Stimulated activated CD4-positive, alpha-beta T cell treated with anti-CD3 and anti-CD28 coated beads, Interleukin-12 subunit alpha, Interleukin-12 subunit beta, amount 100 ng/mL, for 24 hours (primary cell): ENCODE measurements around the gene TXNL4B.

Source experiments
- DNase-seq, 2 experiments: peaks; one replicate each; pipeline ENCODE4 v3.0.0-alpha.2; 2020; ENCODE audit warnings: low read depth in 2 of 2

TXNL4B gene

DNA sequence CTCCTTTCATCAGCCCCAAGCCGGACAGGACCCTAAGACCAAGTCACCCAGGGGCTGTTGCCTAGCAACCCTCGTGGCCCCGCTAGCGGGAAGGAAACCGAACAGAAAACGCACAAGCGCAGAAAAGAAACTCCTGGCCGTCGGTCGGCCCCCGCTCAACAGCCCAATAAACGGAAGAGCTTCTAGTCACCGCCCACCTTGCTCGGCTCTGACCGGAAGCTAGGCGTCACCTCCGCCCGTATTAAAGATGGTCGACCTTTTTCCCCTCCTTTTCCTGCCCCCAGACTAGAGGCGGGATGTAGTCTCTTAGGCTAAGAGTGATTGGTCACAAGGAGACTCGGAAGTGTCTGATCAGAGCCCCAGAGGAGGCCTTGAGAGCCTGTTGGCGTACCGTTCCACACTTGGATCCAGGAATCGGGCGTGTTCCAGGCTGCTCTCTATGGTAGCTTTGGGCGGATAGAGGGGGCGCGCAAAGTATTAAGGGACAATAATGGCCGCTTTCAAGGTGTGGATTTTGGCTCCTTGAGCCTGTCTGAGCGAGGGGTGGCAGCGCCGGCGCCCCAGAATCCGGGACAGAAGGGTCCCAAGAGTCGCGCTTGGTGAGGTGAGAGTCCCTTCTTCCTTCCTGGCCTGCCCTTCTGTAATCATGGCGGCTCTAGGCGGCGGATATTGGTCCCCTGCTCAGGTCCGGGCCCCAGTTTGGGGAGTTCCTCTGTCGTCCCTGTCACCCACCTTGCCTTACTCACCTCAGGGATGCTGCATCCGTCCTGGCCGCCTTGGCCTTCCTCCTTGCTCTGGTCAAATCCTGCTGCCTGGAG lies at the start of gene TXNL4B, which contains the start of gene DHX38:
Gene TXNL4B, minus strand, starts transcription at position 173 of the 818 bp plus-strand sequence. CDS start 2,871 bp downstream, outside the sequence.
Gene DHX38, plus strand, starts transcription at position 400 of the 818 bp plus-strand sequence. CDS start 2,311 bp downstream, outside the sequence.
- DNase-seq: peak; percentile 82 to 85

DNA sequence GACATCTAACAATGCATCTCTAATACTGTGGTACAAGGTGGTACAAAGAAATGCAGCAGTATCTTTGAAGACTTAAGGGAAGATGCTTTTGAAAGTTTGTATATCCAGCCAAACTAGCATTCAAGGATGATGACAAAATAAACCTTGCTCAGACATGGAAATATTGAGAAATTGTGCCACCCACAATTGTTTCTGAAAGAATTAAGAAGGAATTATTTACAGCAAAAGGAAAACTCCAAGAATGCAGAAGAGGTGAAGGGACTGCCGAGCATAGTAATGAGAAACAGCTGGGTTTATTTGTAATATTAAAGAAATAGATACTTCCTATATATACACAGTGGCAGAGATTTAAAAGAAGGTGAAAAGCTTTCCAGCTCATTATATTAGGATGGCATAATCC lies 49.1 kb upstream of the TXNL4B start:
- no peak for DNase-seq

- DNase-seq: no peak
Observed at GRCh38 chr16:72139908-72140307, 46.5 kb upstream of the TXNL4B start.

- no peak for DNase-seq
Observed at GRCh38 chr16:72138064-72138572, 44.7 kb upstream of the TXNL4B start.

- no peak for DNase-seq
Observed at GRCh38 chr16:72137380-72138063, 44.1 kb upstream of the TXNL4B start.

DNA sequence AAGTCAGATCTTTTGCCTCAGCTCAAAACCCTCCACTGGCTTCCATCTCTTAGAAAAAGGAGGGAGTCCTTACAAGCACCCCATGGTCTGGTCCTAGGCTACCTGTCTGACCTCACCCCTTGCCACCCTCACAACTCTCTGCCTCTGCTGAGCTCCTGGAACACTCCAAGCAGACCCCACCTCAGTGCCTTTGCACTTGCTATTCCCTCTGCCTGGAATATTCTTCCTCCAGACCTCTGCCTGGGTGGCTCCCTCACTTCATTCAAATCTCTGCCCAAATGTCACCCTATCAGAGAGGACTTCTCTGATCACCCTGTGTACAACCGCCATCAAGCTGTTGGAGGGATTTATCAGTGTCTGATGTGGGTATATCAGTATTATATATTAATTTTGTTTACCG lies 41.1 kb upstream of the TXNL4B start:
- no peak for DNase-seq

- no peak for DNase-seq
Observed at GRCh38 chr16:72132726-72133125, 39.3 kb upstream of the TXNL4B start.

DNA sequence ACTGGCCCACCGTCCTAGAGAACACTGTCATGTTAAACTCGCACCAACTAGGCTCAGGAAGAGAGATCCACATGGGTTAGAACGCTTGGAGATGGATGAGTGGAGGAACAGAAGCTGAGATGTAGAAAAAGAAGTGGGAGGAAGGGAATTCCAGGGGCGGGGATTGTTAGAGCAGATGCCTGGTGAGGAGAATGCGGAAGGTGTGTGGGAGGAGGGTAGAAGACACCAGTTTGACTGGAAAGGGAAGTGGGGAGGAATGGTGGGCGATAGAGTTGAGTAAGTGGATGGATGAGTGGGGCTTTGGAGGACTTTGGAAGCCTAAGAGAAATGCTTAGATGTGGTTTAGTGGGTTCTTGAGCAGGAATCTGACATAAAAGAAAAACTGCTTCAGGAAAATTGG lies 37.6 kb upstream of the TXNL4B start:
- no peak for DNase-seq

DNA sequence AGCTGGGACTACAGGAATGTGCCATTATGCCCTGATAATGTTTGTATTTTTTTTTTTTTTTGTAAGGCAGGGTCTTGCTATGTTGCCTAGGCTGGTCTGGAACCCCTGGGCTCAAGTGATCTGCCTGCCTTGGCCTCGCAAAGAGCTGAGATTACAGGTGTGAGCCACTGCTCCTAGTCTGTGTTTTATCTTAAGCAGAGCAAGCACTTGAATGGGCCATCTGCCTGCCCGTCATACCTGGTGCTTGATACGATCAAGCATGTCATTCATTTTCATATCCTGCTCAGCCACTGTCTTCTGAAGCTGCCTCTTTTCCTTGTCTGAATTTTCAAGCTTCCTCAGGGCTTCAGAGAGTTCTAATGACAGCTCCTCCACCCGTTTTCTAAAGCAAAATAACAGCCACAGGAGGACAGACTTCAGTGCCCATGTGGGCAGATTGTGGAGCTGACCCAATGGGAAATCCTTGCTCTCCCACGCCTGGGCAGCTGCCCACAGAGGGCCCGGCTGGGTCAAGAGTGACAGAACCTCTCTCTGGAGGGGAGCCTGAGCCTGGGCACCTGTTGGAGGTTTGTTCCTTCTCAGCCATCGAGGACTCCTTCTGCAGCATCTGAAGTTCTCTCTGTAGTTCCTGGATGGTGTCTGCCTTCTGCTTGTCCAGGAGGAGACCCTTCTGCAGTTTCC lies 36.7 kb upstream of the TXNL4B start:
- DNase-seq: no peak

- DNase-seq: no peak
Observed at GRCh38 chr16:72128701-72129100, 35.3 kb upstream of the TXNL4B start.

DNA sequence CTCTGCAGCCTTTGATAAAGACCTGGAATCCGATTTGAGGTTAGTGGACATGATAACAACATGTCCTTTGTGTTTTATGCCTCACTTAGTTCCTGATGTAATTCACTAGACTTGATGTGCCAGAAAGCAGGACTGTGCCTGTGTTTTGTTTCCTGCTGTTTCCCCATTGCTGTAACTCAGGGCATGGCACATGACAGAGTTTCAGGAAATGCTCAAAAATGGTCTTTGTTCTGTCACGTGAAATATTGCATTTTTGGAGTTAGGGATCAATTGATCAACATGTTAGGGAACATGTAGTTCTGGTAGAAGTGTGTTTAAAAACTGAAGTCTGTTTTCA lies 33.0 kb upstream of the TXNL4B start:
- no peak for DNase-seq

DNA sequence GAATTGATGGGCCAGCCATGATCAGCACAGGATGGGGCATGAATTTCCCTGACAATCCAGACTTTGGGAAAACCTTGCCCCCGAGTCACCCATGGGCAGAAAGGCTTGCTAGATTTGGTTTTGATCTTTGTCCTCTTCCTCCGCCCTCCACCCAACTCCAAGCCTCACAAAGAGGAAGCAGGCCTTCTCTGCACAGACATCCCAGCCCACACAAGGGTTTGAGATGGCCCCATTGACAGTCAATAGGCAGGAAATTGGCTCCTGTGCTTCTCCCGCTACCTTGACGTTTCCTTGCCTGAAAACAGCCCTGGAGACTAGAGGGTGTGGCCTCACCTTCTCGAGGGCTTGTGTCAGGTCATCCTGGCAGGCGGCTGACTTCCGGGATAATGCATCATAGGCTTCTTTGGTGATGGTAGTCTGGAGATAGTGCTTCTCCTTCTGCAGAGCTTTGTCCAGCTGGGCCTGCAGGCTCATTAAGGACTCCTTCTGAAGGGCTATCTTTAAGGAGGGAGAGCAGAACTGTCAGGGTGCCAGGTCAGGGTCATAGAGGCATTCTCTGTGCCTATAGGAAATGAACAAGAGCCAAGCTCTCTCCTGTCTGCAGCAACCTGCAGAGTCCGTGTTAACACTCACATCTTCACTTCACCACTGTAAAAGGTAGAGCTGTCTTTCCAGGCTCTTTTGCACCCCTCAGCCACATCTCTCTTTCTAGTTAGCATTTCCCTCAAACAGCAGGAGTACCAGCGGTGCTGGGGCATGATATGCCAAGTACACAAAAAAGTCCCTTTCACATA lies 32.4 kb upstream of the TXNL4B start:
- no peak for DNase-seq

DNA sequence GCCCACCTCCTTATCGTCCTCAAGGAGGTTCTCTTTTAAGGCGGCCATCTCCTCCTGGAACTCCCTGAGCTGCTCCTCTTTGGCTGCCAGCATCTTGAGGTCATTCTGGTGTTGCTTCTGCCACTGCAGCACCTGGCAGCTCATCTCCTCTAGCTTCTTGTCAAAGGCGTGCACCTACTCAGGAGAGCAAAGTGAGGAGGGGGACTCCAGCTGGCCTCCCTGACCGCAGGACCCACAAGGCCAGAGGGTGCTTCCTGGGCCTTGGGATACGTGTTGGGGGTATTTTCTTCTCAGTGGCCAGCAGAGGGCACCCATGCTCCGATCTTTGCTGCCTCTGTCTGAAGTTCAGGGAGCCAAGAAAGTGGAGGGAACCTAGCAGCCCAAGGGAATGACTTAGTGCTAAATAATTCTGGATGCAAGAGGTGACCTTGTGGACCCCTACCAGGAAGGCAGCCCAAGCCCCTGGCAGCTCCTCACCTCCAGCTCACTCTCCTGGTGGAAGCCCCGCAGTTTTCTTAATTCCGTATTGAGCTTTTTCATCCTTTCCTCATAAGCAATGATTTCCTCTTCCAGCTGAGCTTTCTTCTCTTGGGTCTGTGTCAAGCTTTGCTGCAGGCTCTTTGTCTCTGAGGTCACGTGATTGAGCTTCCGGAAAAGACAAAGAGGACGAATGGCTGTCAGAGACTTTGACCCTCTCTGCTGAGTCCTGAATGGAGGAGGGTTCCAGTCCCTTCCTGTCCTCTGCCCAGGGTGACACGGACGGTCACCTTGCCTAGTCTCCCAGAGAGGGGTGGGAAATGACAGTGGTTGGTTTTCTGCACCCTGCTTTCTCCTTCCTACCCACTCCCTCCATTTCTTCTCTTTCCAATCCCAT lies 31.6 kb upstream of the TXNL4B start:
- DNase-seq: peak; percentile 27 to 52

- DNase-seq: no peak
Observed at GRCh38 chr16:72124148-72124547, 30.7 kb upstream of the TXNL4B start.

GRCh38 chr16:72123426-72123825 lies 30.0 kb upstream of the TXNL4B start:
- no peak for DNase-seq

DNA sequence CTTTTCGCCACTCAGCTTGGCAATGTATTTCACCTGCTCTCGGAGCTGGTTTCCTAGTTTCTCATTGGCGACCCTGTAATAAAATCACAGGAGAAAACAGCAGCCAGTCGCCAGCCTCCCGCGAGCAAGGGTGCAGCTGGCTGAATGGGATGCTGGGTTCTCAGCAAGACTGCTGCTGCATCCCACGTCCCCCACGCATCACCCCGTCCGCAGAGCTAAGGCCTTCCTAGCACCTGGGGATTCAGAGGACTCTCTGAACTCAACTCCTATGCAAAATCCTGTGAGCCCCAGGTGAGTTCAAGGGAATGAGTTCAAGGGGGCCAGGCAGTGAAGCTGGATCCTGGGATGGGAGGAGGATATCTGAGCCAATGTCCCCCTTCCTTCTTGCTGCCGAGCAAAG lies 29.5 kb upstream of the TXNL4B start:
- DNase-seq: no peak

- DNase-seq: no peak
Observed at GRCh38 chr16:72122308-72122707, 28.9 kb upstream of the TXNL4B start.

DNA sequence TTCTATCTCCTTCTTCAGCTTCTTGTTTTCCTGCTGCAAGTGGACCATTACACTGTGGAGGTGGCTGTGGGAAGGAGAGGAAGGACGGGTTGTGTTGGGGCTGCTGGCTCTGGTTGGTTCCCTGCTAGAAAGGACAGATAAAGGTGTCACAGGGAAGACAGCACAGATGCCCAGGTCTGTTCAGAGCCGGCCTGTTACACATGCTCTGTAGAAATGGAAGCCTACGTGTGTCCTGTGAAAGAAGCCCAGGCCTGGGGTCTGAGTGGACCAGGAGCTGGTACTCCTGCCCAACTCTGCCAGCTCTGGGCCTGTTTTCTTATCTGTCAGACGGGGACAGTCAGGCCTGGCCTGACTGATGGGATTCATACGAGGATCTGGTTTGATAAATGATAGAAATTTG lies 26.6 kb upstream of the TXNL4B start:
- no peak for DNase-seq

- no peak for DNase-seq
Observed at GRCh38 chr16:72113616-72113945, 20.2 kb upstream of the TXNL4B start.

GRCh38 chr16:72112906-72113615 lies 19.6 kb upstream of the TXNL4B start:
- DNase-seq: no peak
